ENCODE measurements around the gene GRIN3B.

GRIN3B gene

GRCh38 chr19:991932-992669 is 8.1 kb upstream of the GRIN3B start:
- DNase-seq: no peak

DNA sequence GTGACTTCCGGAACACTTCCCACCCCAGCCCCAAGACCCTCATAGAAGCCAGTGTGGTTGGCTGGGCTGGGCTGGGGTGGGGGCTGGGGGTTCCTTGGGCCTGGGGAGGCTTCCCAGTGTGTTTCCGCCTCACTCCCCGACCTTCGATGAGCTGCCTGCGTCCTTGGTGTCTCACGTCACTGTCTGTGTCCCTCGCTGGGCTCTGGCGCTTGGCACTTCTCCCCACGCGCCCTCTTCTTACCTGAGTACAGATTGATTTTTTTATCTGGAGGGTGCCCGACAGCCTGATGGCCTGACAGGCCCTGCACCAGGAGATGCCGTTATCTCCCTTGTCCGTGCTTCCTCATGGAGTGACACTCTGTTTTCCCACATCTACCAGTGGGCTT is 7.6 kb upstream of the GRIN3B start:
- DNase-seq: no peak

- no peak for DNase-seq
Observed at GRCh38 chr19:993361-993830, 6.8 kb upstream of the GRIN3B start.

GRCh38 chr19:993831-994393 is 6.3 kb upstream of the GRIN3B start:
- no peak for DNase-seq

GRCh38 chr19:994516-994915 is 5.7 kb upstream of the GRIN3B start:
- DNase-seq: no peak

DNA sequence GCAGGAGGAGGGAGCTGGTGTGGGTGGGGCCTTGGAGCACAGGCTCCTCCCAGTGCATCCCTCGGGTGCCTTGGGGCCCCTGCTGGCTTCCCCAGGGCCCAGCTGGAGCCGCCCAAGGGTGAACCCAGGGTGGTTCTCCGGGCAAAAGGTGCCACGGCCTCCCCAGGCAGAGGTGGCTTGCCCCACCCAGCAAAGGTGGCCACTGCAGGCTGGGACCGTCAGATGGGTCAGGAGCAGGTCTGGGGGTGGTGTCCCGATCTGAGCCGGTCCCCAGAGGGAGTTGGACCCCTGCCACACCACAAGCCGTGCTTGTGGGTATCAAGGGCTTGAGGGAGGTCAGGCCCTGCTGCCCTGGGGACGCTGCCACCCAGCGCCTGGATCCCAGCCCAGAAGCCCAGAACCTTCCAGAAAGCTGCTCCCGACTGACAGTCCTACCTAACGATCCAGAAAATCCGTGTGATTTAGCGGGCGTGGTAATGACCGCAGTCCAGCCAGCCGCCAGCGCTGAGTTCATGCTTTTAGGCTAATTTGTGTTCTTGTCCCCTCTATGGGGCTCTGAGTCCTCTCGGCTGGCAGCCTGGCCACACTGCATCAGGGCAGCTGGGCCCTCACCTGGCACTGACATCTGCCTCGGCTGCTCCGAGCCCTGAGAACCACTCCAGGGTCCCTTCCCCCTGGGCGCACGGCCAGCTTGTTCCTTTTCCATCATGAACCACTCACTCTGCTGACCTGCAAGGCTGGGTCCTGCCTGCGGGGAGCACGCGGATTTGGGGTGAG is 5.0 kb upstream of the GRIN3B start:
- DNase-seq: no peak

DNA sequence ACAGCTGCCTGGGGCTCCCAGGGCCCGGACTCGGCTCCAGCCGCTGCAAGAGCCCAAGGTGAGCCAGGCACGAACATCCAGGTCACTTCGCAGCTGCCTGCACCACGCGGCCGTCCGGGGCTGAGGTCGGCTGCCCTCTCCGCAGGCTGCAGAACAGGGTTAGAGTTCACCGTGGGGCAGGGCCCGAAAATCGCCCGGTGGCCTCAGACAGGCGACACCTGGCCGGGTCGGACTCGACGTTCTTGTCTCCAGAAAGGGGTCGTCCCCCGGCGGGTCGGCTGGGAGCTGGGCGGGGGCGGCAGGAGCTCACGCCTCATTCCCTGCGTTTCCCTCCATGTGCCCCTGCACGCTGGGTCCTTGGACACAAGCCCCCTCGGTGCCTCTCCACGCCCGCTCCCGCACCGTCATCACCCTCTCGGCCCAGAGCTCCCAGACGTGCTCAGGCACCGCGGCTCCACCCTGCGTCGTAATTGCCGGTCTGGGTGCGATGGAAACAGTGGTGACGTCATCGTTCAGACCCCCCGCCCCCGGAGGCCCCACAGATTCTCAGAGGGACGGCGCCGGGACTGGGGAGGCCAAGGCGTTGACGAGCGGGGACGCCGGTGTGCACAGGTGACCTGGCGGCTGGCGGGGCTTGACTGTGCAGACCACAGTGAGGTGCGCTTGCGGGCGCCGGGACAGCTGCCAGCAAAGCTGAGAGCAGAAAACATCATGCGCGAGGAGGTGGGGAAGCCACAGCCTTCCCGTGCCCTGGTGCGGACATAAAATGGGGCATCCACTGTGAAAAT is 4.0 kb upstream of the GRIN3B start:
- peak; percentile 74 for DNase-seq

- no peak for DNase-seq
Observed at GRCh38 chr19:998064-998463, 2.2 kb upstream of the GRIN3B start.

GRCh38 chr19:999379-999719 is 870 bp upstream of the GRIN3B start:
- DNase-seq: no peak

- DNase-seq: no peak
Observed at GRCh38 chr19:1000591-1001537, 645 bp downstream of the GRIN3B start.

DNA sequence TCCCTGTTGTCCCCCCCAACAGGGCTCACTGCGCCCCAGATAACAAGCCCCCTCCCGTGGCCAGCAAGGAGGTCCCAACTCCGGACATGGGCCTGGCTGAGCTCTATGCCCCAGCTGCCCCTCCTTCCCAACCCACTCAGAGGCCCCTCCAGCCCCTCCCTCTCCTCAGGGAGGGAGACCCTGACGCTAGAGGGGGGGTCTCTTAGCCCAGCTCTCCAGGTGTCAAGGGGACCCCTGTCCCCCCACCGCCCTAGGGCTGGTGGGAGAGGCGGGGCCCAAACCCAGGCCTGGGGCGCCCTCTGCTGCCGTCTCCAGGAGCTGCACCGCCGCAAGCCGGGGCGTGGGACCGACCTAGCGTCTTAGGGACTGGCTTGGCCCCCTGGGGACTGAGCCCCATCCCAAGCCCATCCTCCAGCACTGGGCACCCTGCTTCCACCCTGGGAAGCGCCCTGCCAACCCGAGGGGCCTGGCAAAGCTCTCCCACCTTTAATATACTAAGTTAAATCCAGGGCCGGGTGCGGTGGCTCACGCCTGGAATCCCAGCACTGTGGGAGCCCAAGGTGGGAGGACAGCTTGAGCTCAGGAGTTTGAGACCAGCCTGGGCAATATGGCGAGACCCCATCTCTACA is 1.4 kb downstream of the GRIN3B start:
- DNase-seq: peak; percentile 76

DNA sequence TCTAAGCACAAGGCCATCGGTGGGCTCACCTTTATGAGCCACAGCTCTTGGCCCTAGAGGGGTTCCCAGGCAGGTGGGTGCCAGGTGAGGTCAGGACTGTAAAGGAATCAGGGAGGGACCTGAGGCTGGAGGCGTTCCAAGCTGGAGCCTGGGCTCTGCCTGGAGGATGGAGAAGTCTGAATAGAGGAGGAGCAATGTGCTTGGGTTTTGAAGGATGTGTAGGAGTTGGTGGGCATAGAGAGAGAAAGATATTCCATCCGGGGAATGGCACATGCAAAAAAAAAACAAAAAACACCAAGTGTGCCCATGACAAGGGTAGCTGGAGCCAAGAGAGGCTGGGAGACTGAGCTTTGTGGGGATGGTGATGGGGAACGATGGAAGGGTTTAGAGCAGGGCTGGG is 2.4 kb downstream of the GRIN3B start:
- no peak for DNase-seq

DNA sequence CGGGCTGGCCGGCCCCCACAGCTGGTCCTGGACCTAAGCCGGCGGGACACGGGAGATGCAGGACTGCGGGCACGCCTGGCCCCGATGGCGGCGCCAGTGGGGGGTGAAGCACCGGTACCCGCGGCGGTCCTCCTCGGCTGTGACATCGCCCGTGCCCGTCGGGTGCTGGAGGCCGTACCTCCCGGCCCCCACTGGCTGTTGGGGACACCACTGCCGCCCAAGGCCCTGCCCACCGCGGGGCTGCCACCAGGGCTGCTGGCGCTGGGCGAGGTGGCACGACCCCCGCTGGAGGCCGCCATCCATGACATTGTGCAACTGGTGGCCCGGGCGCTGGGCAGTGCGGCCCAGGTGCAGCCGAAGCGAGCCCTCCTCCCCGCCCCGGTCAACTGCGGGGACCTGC is 3.1 kb downstream of the GRIN3B start:
- DNase-seq: no peak

DNA sequence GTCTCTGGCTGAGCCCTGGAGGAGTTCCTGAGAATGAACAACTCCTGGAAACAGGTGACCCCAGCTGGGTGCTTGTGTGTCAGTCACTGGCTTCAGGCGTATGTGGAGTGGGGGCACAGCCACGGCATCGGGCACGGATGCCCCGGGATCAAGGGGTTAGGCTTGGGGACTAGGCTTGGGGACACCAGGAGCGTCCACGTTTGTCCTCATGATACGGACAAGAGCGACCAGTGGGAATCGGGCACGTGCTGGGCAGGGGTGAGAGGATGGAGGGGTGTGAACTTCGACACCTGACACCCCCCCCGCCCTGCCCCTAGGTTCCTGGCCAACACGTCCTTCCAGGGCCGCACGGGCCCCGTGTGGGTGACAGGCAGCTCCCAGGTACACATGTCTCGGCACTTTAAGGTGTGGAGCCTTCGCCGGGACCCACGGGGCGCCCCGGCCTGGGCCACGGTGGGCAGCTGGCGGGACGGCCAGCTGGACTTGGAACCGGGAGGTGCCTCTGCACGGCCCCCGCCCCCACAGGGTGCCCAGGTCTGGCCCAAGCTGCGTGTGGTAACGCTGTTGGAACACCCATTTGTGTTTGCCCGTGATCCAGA is 4.1 kb downstream of the GRIN3B start:
- DNase-seq: no peak

DNA sequence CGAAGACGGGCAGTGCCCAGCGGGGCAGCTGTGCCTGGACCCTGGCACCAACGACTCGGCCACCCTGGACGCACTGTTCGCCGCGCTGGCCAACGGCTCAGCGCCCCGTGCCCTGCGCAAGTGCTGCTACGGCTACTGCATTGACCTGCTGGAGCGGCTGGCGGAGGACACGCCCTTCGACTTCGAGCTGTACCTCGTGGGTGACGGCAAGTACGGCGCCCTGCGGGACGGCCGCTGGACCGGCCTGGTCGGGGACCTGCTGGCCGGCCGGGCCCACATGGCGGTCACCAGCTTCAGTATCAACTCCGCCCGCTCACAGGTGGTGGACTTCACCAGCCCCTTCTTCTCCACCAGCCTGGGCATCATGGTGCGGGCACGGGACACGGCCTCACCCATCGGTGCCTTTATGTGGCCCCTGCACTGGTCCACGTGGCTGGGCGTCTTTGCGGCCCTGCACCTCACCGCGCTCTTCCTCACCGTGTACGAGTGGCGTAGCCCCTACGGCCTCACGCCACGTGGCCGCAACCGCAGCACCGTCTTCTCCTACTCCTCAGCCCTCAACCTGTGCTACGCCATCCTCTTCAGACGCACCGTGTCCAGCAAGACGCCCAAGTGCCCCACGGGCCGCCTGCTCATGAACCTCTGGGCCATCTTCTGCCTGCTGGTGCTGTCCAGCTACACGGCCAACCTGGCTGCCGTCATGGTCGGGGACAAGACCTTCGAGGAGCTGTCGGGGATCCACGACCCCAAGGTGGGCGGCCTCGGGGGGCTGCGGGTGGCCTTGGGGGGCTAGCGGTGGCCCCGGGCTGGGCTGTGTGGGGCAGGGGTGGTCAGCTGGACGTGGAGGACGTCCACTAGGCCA is 4.8 kb downstream of the GRIN3B start:
- no peak for DNase-seq

- DNase-seq: no peak
Observed at GRCh38 chr19:1006711-1007398, 6.6 kb downstream of the GRIN3B start.

DNA sequence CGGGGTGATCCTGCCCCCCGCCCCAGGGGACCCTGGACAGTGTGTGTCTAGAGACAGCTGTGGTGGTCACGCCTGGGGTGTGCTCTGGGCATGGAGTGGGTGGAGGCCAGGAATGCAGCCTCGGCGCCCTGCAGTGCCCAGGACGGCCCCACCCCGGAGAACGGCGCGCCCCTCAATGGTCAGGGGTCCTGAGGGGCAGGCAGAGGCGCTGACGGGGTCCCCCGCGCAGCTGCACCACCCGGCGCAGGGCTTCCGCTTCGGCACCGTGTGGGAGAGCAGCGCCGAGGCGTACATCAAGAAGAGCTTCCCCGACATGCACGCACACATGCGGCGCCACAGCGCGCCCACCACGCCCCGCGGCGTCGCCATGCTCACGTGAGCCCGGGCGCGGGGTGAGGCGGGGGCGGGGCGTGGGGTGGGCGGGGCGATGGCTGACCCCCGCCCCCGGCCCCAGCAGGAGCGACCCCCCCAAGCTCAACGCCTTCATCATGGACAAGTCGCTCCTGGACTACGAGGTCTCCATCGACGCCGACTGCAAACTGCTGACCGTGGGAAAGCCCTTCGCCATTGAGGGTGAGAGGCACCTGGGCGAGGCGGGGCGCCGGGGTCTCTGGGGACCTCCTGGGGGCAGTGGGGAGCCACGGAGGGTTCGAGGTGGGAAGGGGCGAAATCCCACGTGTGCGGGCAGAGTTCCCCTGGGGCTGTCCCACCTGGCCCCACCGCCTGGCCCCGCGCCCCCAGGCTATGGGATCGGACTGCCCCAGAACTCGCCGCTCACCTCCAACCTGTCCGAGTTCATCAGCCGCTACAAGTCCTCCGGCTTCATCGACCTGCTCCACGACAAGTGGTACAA is 7.4 kb downstream of the GRIN3B start:
- no peak for DNase-seq

GRCh38 chr19:1008268-1009040 is 8.2 kb downstream of the GRIN3B start:
- no peak for DNase-seq
